Measurements from ENCODE around the gene HECTD3. TPM values are rescaled to one million over a fixed set of nuclear protein-coding genes. Genes with fewer than 3 reads are reported as not detected.

Gene HECTD3
- 29.4 and 30.2 TPM in 2 replicates for polyA plus RNA-seq (2013)

GRCh38 chr1:45010855-45011811 is at the start of gene HECTD3:
HECTD3 (minus strand) TSS chr1:45011324; CDS start chr1:45011257, 67 bp downstream.
- no peaks in the 10 kb centered on the region for H3K27me3 ChIP-seq (ENCODE audit: insufficient read depth, low read length)
- H2BK5ac ChIP-seq (ENCODE audit: low read depth, low read length, poor library complexity), result peak within 1 kb of the TSS; percentile 29
- peak within 1 kb of the TSS; percentile 63 for H3K14ac ChIP-seq (ENCODE audit: low read length)
- H2BK120ac ChIP-seq (ENCODE audit: insufficient read depth, low read length, poor library complexity), result peak within 1 kb of the TSS; percentile 54
- H4K91ac ChIP-seq (ENCODE audit: low read depth, low read length), result peak within 1 kb of the TSS; percentile 30
- H3K4ac ChIP-seq (ENCODE audit: low read depth, low read length), result peak within 1 kb of the TSS; percentile 33
- peak; percentile 53 to 70 for DNase-seq
- H2AK5ac ChIP-seq (ENCODE audit: low read length), result no peak within 1 kb of the TSS
- peak within 1 kb of the TSS; percentile 1 for H2BK12ac ChIP-seq (ENCODE audit: low read length)
- H3K4me1 ChIP-seq (ENCODE audit: control insufficient read depth in 1 of 2, insufficient read depth in 2 of 2, low read length in 2 of 2), result peaks cover 8 to 11% of the 10 kb centered on the region in 2 experiments
- peaks cover 43 to 44% of the 10 kb centered on the region in 2 experiments for H3K36me3 ChIP-seq (ENCODE audit: control insufficient read depth in 1 of 2, insufficient read depth in 2 of 2, low read length in 2 of 2)
- H3K27ac ChIP-seq (ENCODE audit: low read depth, low read length), result peak within 1 kb of the TSS; percentile 21
- peak within 1 kb of the TSS; percentile 49 for H4K12ac ChIP-seq (ENCODE audit: low read depth, low read length)
- no CpG with 5 or more reads among the region's 62 CpGs for WGBS (ENCODE audit: extremely low coverage, insufficient coverage, insufficient read length)
- peak within 1 kb of the TSS; percentile 82 for H2AFZ ChIP-seq (ENCODE audit: insufficient read depth, low read length, poor library complexity)
- H3K23ac ChIP-seq (ENCODE audit: low read length), result no peak within 1 kb of the TSS
- peak within 1 kb of the TSS; percentile 84 for H4K8ac ChIP-seq (ENCODE audit: low read depth, low read length)
- H3K79me1 ChIP-seq (ENCODE audit: low read length), result peaks cover 7% of the 10 kb centered on the region
- peaks cover 6% of the 10 kb centered on the region for H3K79me2 ChIP-seq (ENCODE audit: control insufficient read depth, insufficient read depth, low read length, poor library complexity)
- peak within 1 kb of the TSS; percentile 83 for H3K9ac ChIP-seq (ENCODE audit: low read length)
- peak within 1 kb of the TSS; percentile 94 for H3K4me3 ChIP-seq (ENCODE audit: low read depth, low read length)
- H3K9me3 ChIP-seq (ENCODE audit: insufficient read depth, low read depth, low read length), result no peaks in the 10 kb centered on the region
- H3K4me2 ChIP-seq (ENCODE audit: low read length), result peak within 1 kb of the TSS; percentile 89
- H3K18ac ChIP-seq (ENCODE audit: low read length), result peak within 1 kb of the TSS; percentile 42

DNA sequence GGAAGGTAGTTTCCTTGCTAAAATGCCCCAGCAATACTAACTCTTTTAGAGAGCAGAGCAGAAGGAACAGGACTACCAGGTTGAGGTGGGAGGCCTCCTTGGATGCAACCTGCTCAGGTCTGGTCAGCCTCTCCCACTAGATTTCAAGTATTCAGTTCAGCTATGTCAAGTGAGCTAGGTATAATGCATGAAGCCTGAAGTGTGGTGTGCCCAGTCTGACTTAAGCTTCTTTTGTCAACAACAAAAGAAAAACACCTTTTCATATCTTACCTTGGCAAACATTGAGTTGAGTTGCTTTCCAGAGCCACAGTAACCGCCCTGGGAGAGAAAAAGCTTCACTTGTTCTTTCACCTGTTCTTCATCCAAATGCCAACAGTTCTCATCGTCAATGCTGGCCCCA is 48.7 kb upstream of the HECTD3 start:
- Histone ChIP-seq H4K8ac (ENCODE audit: low read depth, low read length) (no peak overlapping the region), H3K9me3 (ENCODE audit: insufficient read depth, low read depth, low read length) (no peaks in the 10 kb centered on the region), H3K79me2 (ENCODE audit: control insufficient read depth, insufficient read depth, low read length, poor library complexity) (no peaks in the 10 kb centered on the region), H3K9ac (ENCODE audit: low read length) (no peak overlapping the region), H2BK120ac (ENCODE audit: insufficient read depth, low read length, poor library complexity) (no peak overlapping the region), H3K4me2 (ENCODE audit: low read length) (no peak overlapping the region), H3K4me1 (ENCODE audit: control insufficient read depth in 1 of 2, insufficient read depth in 2 of 2, low read length in 2 of 2) (no peaks in the 10 kb centered on the region), H2BK5ac (ENCODE audit: low read depth, low read length, poor library complexity) (no peak overlapping the region), H3K4ac (ENCODE audit: low read depth, low read length) (no peak overlapping the region), H3K27me3 (ENCODE audit: insufficient read depth, low read length) (no peaks in the 10 kb centered on the region), H3K79me1 (ENCODE audit: low read length) (no peaks in the 10 kb centered on the region), H2BK12ac (ENCODE audit: low read length) (no peak overlapping the region), H4K91ac (ENCODE audit: low read depth, low read length) (no peak overlapping the region), H3K23ac (ENCODE audit: low read length) (no peak overlapping the region), H3K4me3 (ENCODE audit: low read depth, low read length) (no peak overlapping the region), H2AK5ac (ENCODE audit: low read length) (no peak overlapping the region), H2AFZ (ENCODE audit: insufficient read depth, low read length, poor library complexity) (no peak overlapping the region), H4K12ac (ENCODE audit: low read depth, low read length) (no peak overlapping the region), H3K18ac (ENCODE audit: low read length) (no peak overlapping the region), H3K14ac (ENCODE audit: low read length) (no peak overlapping the region), H3K36me3 (ENCODE audit: control insufficient read depth in 1 of 2, insufficient read depth in 2 of 2, low read length in 2 of 2) (no peaks in the 10 kb centered on the region), H3K27ac (ENCODE audit: low read depth, low read length) (no peak overlapping the region)
- WGBS (ENCODE audit: extremely low coverage, insufficient coverage, insufficient read length), result no CpG with 5 or more reads among the region's 2 CpGs
- no peak for DNase-seq

GRCh38 chr1:45057542-45057941 is 46.4 kb upstream of the HECTD3 start:
- no CpG with 5 or more reads among the region's 1 CpG for WGBS (ENCODE audit: extremely low coverage, insufficient coverage, insufficient read length)

GRCh38 chr1:45051005-45051772 is 40.1 kb upstream of the HECTD3 start:
- H4K8ac ChIP-seq (ENCODE audit: low read depth, low read length), result no peak overlapping the region
- no peak overlapping the region for H3K4ac ChIP-seq (ENCODE audit: low read depth, low read length)
- no peak overlapping the region for H3K23ac ChIP-seq (ENCODE audit: low read length)
- H3K4me3 ChIP-seq (ENCODE audit: low read depth, low read length), result no peak overlapping the region
- no peaks in the 10 kb centered on the region for H3K9me3 ChIP-seq (ENCODE audit: insufficient read depth, low read depth, low read length)
- no peak overlapping the region for H4K91ac ChIP-seq (ENCODE audit: low read depth, low read length)
- H2BK5ac ChIP-seq (ENCODE audit: low read depth, low read length, poor library complexity), result no peak overlapping the region
- DNase-seq, result no peak
- no peak overlapping the region for H3K4me2 ChIP-seq (ENCODE audit: low read length)
- H2BK120ac ChIP-seq (ENCODE audit: insufficient read depth, low read length, poor library complexity), result no peak overlapping the region
- no peak overlapping the region for H3K14ac ChIP-seq (ENCODE audit: low read length)
- H3K18ac ChIP-seq (ENCODE audit: low read length), result no peak overlapping the region
- no peak overlapping the region for H2AK5ac ChIP-seq (ENCODE audit: low read length)
- no peak overlapping the region for H2AFZ ChIP-seq (ENCODE audit: insufficient read depth, low read length, poor library complexity)
- H3K79me1 ChIP-seq (ENCODE audit: low read length), result no peaks in the 10 kb centered on the region
- H3K36me3 ChIP-seq (ENCODE audit: control insufficient read depth in 1 of 2, insufficient read depth in 2 of 2, low read length in 2 of 2), result no peaks in the 10 kb centered on the region
- H3K4me1 ChIP-seq (ENCODE audit: control insufficient read depth in 1 of 2, insufficient read depth in 2 of 2, low read length in 2 of 2), result no peaks in the 10 kb centered on the region
- no peaks in the 10 kb centered on the region for H3K27me3 ChIP-seq (ENCODE audit: insufficient read depth, low read length)
- no peaks in the 10 kb centered on the region for H3K79me2 ChIP-seq (ENCODE audit: control insufficient read depth, insufficient read depth, low read length, poor library complexity)
- H3K9ac ChIP-seq (ENCODE audit: low read length), result no peak overlapping the region
- no peak overlapping the region for H2BK12ac ChIP-seq (ENCODE audit: low read length)
- WGBS (ENCODE audit: extremely low coverage, insufficient coverage, insufficient read length), result no CpG with 5 or more reads among the region's 2 CpGs
- H4K12ac ChIP-seq (ENCODE audit: low read depth, low read length), result no peak overlapping the region
- H3K27ac ChIP-seq (ENCODE audit: low read depth, low read length), result no peak overlapping the region

More at GRCh38 chr1:45057542-45057941, 46.4 kb upstream of the HECTD3 start:
- Histone ChIP-seq H3K79me2 (ENCODE audit: control insufficient read depth, insufficient read depth, low read length, poor library complexity) (no peaks in the 10 kb centered on the region), H3K4me1 (ENCODE audit: control insufficient read depth in 1 of 2, insufficient read depth in 2 of 2, low read length in 2 of 2) (no peaks in the 10 kb centered on the region), H3K9me3 (ENCODE audit: insufficient read depth, low read depth, low read length) (no peaks in the 10 kb centered on the region), H3K27ac (ENCODE audit: low read depth, low read length) (no peak overlapping the region), H4K12ac (ENCODE audit: low read depth, low read length) (no peak overlapping the region), H2BK5ac (ENCODE audit: low read depth, low read length, poor library complexity) (no peak overlapping the region), H3K4me2 (ENCODE audit: low read length) (no peak overlapping the region), H3K4ac (ENCODE audit: low read depth, low read length) (no peak overlapping the region), H3K27me3 (ENCODE audit: insufficient read depth, low read length) (no peaks in the 10 kb centered on the region), H3K18ac (ENCODE audit: low read length) (no peak overlapping the region), H4K8ac (ENCODE audit: low read depth, low read length) (no peak overlapping the region), H3K14ac (ENCODE audit: low read length) (no peak overlapping the region), H2BK120ac (ENCODE audit: insufficient read depth, low read length, poor library complexity) (no peak overlapping the region), H3K36me3 (ENCODE audit: control insufficient read depth in 1 of 2, insufficient read depth in 2 of 2, low read length in 2 of 2) (no peaks in the 10 kb centered on the region), H4K91ac (ENCODE audit: low read depth, low read length) (no peak overlapping the region), H2BK12ac (ENCODE audit: low read length) (no peak overlapping the region), H3K23ac (ENCODE audit: low read length) (no peak overlapping the region), H2AK5ac (ENCODE audit: low read length) (no peak overlapping the region), H3K9ac (ENCODE audit: low read length) (no peak overlapping the region), H3K4me3 (ENCODE audit: low read depth, low read length) (no peak overlapping the region), H3K79me1 (ENCODE audit: low read length) (no peaks in the 10 kb centered on the region), H2AFZ (ENCODE audit: insufficient read depth, low read length, poor library complexity) (no peak overlapping the region)
- DNase-seq, result no peak
